Liver (tissue), 9 donors: ENCODE results near the gene CCDC136. TPM values are rescaled to one million over a fixed set of nuclear protein-coding genes. Genes with fewer than 3 reads are reported as not detected.

Experiments used
- DNase-seq: peaks from one replicate; pipeline ENCODE4 v3.0.0-alpha.2; 2017; ENCODE audit warnings: low spot score
- H3K27ac ChIP-seq, 2 donors: one replicate each; pipeline ENCODE4 v1.7.0; 2013; ENCODE audit warnings: inconsistent platforms in 2 of 2, low read length in 2 of 2, control low read depth in 1 of 2, low read depth in 1 of 2, mild to moderate bottlenecking in 1 of 2
- H3K27me3 ChIP-seq, 4 donors: one replicate each; pipeline versions ENCODE4 v1.6.1 to v1.7.0; 2013; ENCODE audit warnings: low read length in 3 of 4, inconsistent platforms in 1 of 4, mild to moderate bottlenecking in 1 of 4, moderate library complexity in 1 of 4; ENCODE audit not compliant: control insufficient read depth in 4 of 4, insufficient read depth in 4 of 4
- H3K36me3 ChIP-seq, 4 donors: one replicate each; pipeline versions ENCODE4 v1.6.1 to v1.7.0; 2013; ENCODE audit warnings: low read length in 3 of 4, mild to moderate bottlenecking in 3 of 4, low read depth in 1 of 4, moderate library complexity in 1 of 4; ENCODE audit not compliant: control insufficient read depth in 4 of 4, insufficient read depth in 3 of 4
- H3K4me1 ChIP-seq, 4 donors: one replicate each; pipeline versions ENCODE4 v1.6.1 to v1.7.0; 2013; ENCODE audit warnings: low read length in 3 of 4, mild to moderate bottlenecking in 3 of 4, moderate library complexity in 1 of 4; ENCODE audit not compliant: control insufficient read depth in 4 of 4, insufficient read depth in 4 of 4
- H3K4me3 ChIP-seq, 3 donors: one replicate each; pipeline versions ENCODE4 v1.6.1 to v1.7.0; 2013; ENCODE audit warnings: low read length in 3 of 3, control low read depth in 1 of 3, low read depth in 1 of 3, mild to moderate bottlenecking in 1 of 3
- H3K9ac ChIP-seq, 2 donors: one replicate each; pipeline ENCODE4 v1.7.0; 2013; ENCODE audit warnings: low read length in 2 of 2, mild to moderate bottlenecking in 2 of 2, moderate library complexity in 2 of 2, control low read depth in 1 of 2, low read depth in 1 of 2
- H3K9me3 ChIP-seq, 4 donors: one replicate each; pipeline versions ENCODE4 v1.6.1 to v1.7.0; 2013; ENCODE audit warnings: low read length in 3 of 4; ENCODE audit not compliant: control insufficient read depth in 4 of 4
- EGR1 ChIP-seq, 2 donors: IDR thresholded peaks; 2 replicates each; pipeline ENCODE4 v1.6.1; 2016 to 2018; ENCODE audit warnings: antibody characterized with exemption in 2 of 2, low read depth in 2 of 2
- FOXA1 ChIP-seq: IDR thresholded peaks from 2 replicates; pipeline ENCODE4 v1.6.1; 2016; ENCODE audit warnings: antibody characterized with exemption
- GABPA ChIP-seq, 2 donors: IDR thresholded peaks in 1 of 2; conservative IDR thresholded peaks in 1 of 2; 2 replicates each; pipeline ENCODE4 v1.6.1; 2016; ENCODE audit warnings: antibody characterized with exemption in 2 of 2, mild to moderate bottlenecking in 1 of 2, moderate library complexity in 1 of 2
- HNF4A ChIP-seq, 2 donors: conservative IDR thresholded peaks; 2 replicates each; pipeline ENCODE4 v1.6.1; 2016; ENCODE audit warnings: antibody characterized with exemption in 2 of 2, mild to moderate bottlenecking in 2 of 2
- JUND ChIP-seq, 2 donors: IDR thresholded peaks; 2 replicates each; pipeline ENCODE4 v1.6.1; 2016; ENCODE audit warnings: antibody characterized with exemption in 2 of 2
- NR2F2 ChIP-seq: IDR thresholded peaks from 2 replicates; pipeline ENCODE4 v1.6.1; 2016; ENCODE audit warnings: antibody characterized with exemption
- RAD21 ChIP-seq, 2 donors: IDR thresholded peaks; 2 replicates each; pipeline ENCODE4 v1.6.1; 2016; ENCODE audit warnings: antibody characterized with exemption in 2 of 2, mild to moderate bottlenecking in 2 of 2
- SP1 ChIP-seq: IDR thresholded peaks from 2 replicates; pipeline ENCODE4 v1.6.1; 2018; ENCODE audit warnings: antibody characterized with exemption, mild to moderate bottlenecking
- YY1 ChIP-seq: IDR thresholded peaks from 2 replicates; pipeline ENCODE4 v1.6.1; 2016; ENCODE audit warnings: antibody characterized with exemption, mild to moderate bottlenecking
- WGBS: extraction: QIAGEN DNeasy Blood & Tissue Kit; methylation state at CpG from one replicate; pipeline ENCODE4 v1.1.7; 2013; 5-methylcytosine and 5-hydroxymethylcytosine counted together
- polyA plus RNA-seq, 2 donors: library from polyadenylated mRNA; stranded (reverse) in 1 of 2; unstranded in 1 of 2; fragments of 200-250 nt in 1 of 2; fragments of >200 nt in 1 of 2; fragmentation: Nextera tagmentation in 1 of 2; extraction: Ambion mirVana in 1 of 2; gene quantifications; one replicate each; pipeline versions ENCODE4 v1.2.1 to v1.2.3, GENCODE V29; 2013 to 2015
- total RNA-seq, 2 donors: library from RNA; depleted of rRNA; stranded (reverse); fragments of >200 nt; gene quantifications; one replicate each; pipeline ENCODE4 v1.2.3, GENCODE V29; 2014
- TF ChIP-seq, protein P1 (sequence below): IDR thresholded peaks from 2 replicates; pipeline ENCODE4 v1.6.1; 2016; ENCODE audit warnings: antibody characterized with exemption
- TF ChIP-seq, protein P2 (sequence below): IDR thresholded peaks from 2 replicates; pipeline ENCODE4 v1.6.1; 2016; ENCODE audit warnings: antibody characterized with exemption, mild to moderate bottlenecking
- TF ChIP-seq, protein P3 (sequence below): fragments of 150-350 bp; IDR thresholded peaks from 2 replicates; pipeline ENCODE4 v1.5.1; 2017; ENCODE audit warnings: improper control_type of control experiment, low read depth, low read length; ENCODE audit not compliant: missing input control
- donor health status: healthy.
- donor health status: healthy.
- donor health status: healthy.
- donor health status: healthy.
- donor health status: healthy.

Gene CCDC136
- total and polyA plus RNA-seq, 4 donors, result 0.09 to 0.59 (median 0.22) TPM

DNA sequence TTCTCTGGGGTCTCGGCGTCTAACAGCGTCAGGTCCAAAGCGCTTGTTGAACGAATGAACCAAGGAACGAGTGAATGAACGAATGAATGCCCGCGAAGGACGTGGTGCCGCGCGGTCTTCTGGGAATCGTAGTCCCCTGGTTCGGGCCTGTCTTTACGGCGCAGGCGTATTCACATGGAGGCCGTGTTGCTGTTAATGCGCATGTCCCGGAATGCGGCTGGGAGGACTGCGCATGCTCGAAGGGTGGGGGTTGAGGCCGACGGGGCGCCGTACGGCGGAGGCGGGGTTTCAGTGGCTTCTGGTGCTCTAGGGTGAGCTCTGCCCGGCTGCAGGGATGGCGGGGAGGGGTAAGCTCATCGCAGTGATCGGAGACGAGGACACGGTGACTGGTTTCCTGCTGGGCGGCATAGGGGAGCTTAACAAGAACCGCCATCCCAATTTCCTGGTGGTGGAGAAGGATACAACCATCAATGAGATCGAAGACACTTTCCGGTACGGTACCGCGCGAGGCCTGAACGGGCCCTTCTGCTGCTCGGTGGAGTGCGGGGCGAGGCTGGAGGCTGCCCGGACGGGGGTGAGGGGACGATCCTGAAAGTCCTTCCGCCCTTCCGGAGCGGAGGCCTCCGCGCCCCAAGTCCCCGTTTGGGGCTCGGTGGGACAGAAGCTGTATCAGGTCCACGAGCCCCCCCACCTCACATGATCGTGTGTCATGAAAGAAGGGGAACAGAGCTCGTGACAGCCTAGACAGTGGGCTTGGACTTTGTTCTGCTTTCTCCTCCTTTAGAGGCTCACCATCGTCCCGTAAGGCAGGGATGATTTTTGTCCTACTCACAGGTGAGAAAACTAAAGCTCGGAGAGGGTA is 71.0 kb downstream of the CCDC136 start, which contains the start of gene ATP6V1F:
Gene ATP6V1F, plus strand, starts transcription at position 286 of the 862 bp plus-strand sequence. Its CDS starts 49 bp downstream, at position 335.
- TF ChIP-seq YY1, result peak; percentile 94
- TF ChIP-seq SP1, result peak; percentile 34
- TF ChIP-seq HNF4A (conservative IDR thresholded peaks at IDR 0.05), result no peak
- no peak for TF ChIP-seq EGR1 (IDR thresholded peaks at IDR 0.05; ENCODE audit: low read depth in 2 of 2)
- no peak for TF ChIP-seq FOXA1
- TF ChIP-seq, protein P1, sequence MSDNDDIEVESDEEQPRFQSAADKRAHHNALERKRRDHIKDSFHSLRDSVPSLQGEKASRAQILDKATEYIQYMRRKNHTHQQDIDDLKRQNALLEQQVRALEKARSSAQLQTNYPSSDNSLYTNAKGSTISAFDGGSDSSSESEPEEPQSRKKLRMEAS, result no peak
- TF ChIP-seq, protein P2, sequence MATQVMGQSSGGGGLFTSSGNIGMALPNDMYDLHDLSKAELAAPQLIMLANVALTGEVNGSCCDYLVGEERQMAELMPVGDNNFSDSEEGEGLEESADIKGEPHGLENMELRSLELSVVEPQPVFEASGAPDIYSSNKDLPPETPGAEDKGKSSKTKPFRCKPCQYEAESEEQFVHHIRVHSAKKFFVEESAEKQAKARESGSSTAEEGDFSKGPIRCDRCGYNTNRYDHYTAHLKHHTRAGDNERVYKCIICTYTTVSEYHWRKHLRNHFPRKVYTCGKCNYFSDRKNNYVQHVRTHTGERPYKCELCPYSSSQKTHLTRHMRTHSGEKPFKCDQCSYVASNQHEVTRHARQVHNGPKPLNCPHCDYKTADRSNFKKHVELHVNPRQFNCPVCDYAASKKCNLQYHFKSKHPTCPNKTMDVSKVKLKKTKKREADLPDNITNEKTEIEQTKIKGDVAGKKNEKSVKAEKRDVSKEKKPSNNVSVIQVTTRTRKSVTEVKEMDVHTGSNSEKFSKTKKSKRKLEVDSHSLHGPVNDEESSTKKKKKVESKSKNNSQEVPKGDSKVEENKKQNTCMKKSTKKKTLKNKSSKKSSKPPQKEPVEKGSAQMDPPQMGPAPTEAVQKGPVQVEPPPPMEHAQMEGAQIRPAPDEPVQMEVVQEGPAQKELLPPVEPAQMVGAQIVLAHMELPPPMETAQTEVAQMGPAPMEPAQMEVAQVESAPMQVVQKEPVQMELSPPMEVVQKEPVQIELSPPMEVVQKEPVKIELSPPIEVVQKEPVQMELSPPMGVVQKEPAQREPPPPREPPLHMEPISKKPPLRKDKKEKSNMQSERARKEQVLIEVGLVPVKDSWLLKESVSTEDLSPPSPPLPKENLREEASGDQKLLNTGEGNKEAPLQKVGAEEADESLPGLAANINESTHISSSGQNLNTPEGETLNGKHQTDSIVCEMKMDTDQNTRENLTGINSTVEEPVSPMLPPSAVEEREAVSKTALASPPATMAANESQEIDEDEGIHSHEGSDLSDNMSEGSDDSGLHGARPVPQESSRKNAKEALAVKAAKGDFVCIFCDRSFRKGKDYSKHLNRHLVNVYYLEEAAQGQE, result peak; percentile 35
- peak in 1 of 2 donors; percentile 54 for TF ChIP-seq GABPA (IDR thresholded peaks at IDR 0.05 in 1 of 2, conservative IDR thresholded peaks at IDR 0.05 in 1 of 2)
- Histone ChIP-seq H3K27me3 (no peaks in the 10 kb centered on the region), H3K9ac (peak within 1 kb of the TSS; percentile 9 to 66), H3K9me3 (no peaks in the 10 kb centered on the region), H3K27ac (peak within 1 kb of the TSS; percentile 11 to 26), H3K4me3 (peak within 1 kb of the TSS; percentile 70 to 81 (median 74)), H3K4me1 (peaks cover 3 to 10% (median 6%) of the 10 kb centered on the region in 4 donors), H3K36me3 (peaks cover 0 to 9% (median under 1%) of the 10 kb centered on the region in 4 donors)
- DNase-seq, result peak; percentile 100
- WGBS, result under 1% methylated on average over 65 of the region's 65 CpGs

DNA sequence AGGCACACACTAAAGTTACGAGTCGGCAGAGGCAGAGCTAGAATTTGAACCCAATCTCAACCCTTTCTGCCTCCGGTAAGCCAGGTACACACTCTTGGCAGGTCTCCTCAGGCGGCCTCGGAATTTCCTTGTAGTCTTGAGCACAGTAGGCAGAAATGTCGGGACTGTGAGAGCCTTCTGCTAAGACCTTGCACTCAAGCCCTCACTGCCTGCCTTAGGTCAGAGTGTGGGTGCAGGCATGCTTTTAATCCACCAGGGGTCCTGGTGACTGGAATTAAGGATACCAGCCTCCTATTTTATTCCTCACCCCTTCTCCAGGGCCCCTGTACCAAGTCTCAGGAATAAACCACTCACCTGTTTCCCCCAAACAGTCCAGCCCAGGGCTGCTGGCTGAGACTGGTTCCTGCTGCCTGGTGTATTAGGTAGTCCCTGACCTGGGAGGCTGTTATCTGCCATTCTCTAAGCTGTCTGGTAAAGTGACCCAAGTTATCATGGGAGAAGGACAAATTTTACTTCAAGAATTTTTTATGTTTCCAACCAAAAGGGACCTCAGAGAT is 71.7 kb downstream of the CCDC136 start:
- no peaks in the 10 kb centered on the region for H3K9me3 ChIP-seq
- DNase-seq, result peak; percentile 44
- TF ChIP-seq RAD21 (IDR thresholded peaks at IDR 0.05), result peak in 1 of 2 donors; percentile 59
- TF ChIP-seq NR2F2, result no peak
- TF ChIP-seq, protein P3, sequence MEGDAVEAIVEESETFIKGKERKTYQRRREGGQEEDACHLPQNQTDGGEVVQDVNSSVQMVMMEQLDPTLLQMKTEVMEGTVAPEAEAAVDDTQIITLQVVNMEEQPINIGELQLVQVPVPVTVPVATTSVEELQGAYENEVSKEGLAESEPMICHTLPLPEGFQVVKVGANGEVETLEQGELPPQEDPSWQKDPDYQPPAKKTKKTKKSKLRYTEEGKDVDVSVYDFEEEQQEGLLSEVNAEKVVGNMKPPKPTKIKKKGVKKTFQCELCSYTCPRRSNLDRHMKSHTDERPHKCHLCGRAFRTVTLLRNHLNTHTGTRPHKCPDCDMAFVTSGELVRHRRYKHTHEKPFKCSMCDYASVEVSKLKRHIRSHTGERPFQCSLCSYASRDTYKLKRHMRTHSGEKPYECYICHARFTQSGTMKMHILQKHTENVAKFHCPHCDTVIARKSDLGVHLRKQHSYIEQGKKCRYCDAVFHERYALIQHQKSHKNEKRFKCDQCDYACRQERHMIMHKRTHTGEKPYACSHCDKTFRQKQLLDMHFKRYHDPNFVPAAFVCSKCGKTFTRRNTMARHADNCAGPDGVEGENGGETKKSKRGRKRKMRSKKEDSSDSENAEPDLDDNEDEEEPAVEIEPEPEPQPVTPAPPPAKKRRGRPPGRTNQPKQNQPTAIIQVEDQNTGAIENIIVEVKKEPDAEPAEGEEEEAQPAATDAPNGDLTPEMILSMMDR, result peak; percentile 55
- no peak for TF ChIP-seq JUND (IDR thresholded peaks at IDR 0.05)
- TF ChIP-seq HNF4A (conservative IDR thresholded peaks at IDR 0.05), result peak in 1 of 2 donors; percentile 7
- H3K9ac ChIP-seq, result peak overlapping the region; percentile 9 to 66
- peak overlapping the region; percentile 70 to 81 (median 74) for H3K4me3 ChIP-seq
- no peaks in the 10 kb centered on the region for H3K27me3 ChIP-seq
- under 1% methylated on average over 6 of the region's 6 CpGs for whole genome bisulfite sequencing
- H3K4me1 ChIP-seq, result peaks cover 3 to 12% (median 7%) of the 10 kb centered on the region in 4 donors
- no peak overlapping the region for H3K27ac ChIP-seq
- peaks cover 0 to 9% (median under 1%) of the 10 kb centered on the region in 4 donors for H3K36me3 ChIP-seq
